OCI-LY3 (cell line): Measurements from ENCODE around the gene FDPS.

Experiments
- CTCF ChIP-seq: fragments of 200-600, 300-600 bp; sonication (generic); IDR thresholded peaks from 2 replicates; pipeline ENCODE4 v1.5.1; 2014; ENCODE audit warnings: antibody characterized with exemption, low read length, low read depth
- EZH2phosphoT487 ChIP-seq: fragments of 200-600 bp; shearing (Covaris generic); IDR thresholded peaks from 2 replicates; pipeline ENCODE4 v1.6.1; 2018; ENCODE audit warnings: antibody characterized with exemption, mixed run types, low read depth

GRCh38 chr1:155282488-155283091 lies 26.1 kb upstream of the FDPS start:
- no peak for TF ChIP-seq CTCF
- TF ChIP-seq EZH2phosphoT487: no peak
